ENCODE data around the gene CD300LD. TPM values are rescaled to one million over a fixed set of nuclear protein-coding genes. Genes with fewer than 3 reads are reported as not detected.

Gene CD300LD
- total and polyA plus RNA-seq, 10 donors = 0.06 to 1.4 TPM; not detected in 8

DNA sequence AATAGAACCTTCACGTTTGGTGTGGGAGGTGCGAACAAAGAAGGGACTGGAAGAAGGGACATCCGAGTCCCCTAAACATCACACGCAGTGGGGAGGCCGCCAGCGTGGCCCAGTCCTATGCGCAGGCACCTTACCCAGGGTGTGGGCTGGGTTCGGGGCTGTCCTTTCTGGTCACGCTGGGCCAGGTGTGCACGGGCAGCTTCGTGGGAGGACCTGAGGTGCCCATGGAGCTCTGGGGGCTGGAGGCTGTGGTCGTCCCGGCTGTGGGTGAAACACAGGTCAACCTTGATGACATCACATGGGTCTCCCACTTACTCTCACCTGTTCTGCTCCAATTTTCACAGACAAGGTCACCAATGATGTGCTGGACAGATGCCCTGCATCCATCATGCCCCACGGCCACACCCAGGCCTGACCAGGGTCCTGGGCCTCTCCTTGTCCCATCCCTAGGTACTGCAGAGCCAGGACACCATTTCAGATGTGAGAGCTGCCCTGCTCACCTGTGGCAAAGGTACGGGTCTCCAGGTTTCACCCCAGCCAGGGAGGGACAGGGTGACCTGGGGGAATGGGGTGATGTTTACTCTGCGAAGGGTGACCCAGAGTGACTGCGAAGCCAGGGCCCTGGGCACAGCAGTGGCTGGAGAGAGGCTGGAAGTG, 49.2 kb downstream of the CD300LD start:
- WGBS, 5 donors = 84 to 94% (median 90%) methylated on average over 12 to 17 of the region's 17 CpGs
- Histone ChIP-seq H3K27me3 (replicated peaks in 1 of 7) (no peaks in the 10 kb centered on the region), H3K27ac (no peak overlapping the region), H3K36me3 (peaks cover 0 to 7% (median 0%) of the 10 kb centered on the region in 6 donors), H3K4me3 (no peak overlapping the region), H3K4me1 (peaks cover 0 to 23% (median 2%) of the 10 kb centered on the region in 6 donors), H3K9me3 (no peaks in the 10 kb centered on the region)
- intact Hi-C loops (cut with DNase I; ENCODE audit: low total_unique reads) = no loop called here
- TF ChIP-seq CTCF (IDR thresholded peaks at IDR 0.05 in 8 of 11, conservative IDR thresholded peaks at IDR 0.05 in 3 of 11) = no peak
- TF ChIP-seq POLR2A (IDR thresholded peaks at IDR 0.05) = no peak
- no peak for TF ChIP-seq POLR2AphosphoS5 (IDR thresholded peaks at IDR 0.05)
- no peak for DNase-seq

DNA sequence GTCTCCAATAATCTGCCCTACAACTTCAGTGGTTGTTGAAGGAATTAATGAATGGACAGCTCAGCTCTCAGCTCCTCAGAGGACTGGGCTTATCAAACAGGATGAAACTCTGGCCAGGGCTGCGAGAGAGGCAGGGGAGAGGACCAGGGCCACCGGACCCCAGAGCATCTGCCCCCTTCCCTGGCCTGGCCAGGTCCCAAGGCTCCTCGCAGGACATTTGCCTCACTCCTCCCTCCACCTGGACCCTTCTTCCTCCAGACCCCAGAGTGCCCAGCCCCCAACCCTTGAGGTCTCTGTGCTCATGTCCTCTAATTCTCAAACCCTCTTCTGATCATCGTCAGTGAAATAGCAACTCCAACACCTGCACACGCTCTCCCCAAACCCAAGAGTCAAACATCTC, 49.9 kb downstream of the CD300LD start:
- TF ChIP-seq POLR2A (IDR thresholded peaks at IDR 0.05) (no peak), POLR2AphosphoS5 (IDR thresholded peaks at IDR 0.05) (no peak), CTCF (IDR thresholded peaks at IDR 0.05 in 8 of 11, conservative IDR thresholded peaks at IDR 0.05 in 3 of 11) (no peak)
- Histone ChIP-seq H3K27ac (no peak overlapping the region), H3K4me3 (no peak overlapping the region), H3K9me3 (no peaks in the 10 kb centered on the region), H3K4me1 (peaks cover 0 to 23% (median 0%) of the 10 kb centered on the region in 6 donors), H3K27me3 (replicated peaks in 1 of 7) (peaks cover 0 to 5% (median 0%) of the 10 kb centered on the region in 7 donors), H3K36me3 (peaks cover 0 to 7% (median 0%) of the 10 kb centered on the region in 6 donors)
- intact Hi-C loops (cut with DNase I; ENCODE audit: low total_unique reads) = no loop called here
- no peak for DNase-seq
- WGBS, 5 donors = 61 to 90% (median 89%) methylated on average over 5 of the region's 5 CpGs

DNA sequence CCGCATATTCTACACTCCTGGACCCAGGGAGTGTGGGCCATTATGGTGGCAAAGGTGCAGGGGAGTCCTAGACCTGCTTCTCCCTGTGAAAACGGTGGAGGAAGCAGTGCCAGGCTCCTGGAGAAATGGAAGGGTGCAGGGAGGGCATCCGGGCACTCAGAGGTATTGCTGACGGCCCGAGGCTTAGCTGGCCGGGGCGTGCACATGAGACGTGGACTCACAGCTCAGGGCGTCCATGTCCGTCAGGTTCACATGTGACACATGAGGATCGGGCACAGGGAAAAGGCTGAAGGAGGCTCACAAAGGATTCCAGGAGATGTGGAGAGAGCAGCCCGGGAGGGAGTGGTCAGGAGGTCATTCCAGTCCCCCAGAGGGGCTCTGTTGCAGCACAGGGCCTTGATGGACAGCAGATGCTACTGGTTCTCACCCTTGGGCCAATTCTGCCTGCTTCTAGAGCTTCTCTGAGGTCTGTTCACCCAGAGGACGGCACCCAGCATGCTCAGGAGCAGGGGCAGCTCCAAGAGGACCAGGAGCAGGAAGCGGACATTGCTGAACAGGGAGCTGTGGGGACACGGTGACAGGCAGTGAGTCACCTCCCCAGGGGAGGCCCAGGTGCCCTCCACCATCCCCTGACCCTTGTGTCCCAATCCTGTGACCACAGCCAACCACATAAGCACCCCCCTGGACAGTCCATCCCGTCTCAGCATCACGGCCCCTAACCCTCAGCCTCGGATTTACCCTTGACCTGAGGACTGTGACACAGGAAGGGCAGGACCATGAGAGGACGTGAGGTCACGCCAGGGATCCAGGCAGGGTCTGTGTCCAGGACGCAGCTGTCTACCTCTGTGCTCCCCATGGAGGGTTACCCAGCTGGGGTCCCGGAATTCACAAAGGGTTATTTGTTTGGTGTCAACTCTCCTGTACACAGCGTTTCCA, 50.6 kb downstream of the CD300LD start:
- Histone ChIP-seq H3K9me3 (no peaks in the 10 kb centered on the region), H3K27me3 (replicated peaks in 1 of 7) (peaks cover 0 to 8% (median 0%) of the 10 kb centered on the region in 7 donors), H3K36me3 (peaks cover 0 to 7% (median 0%) of the 10 kb centered on the region in 6 donors), H3K4me1 (peaks cover 0 to 22% (median 0%) of the 10 kb centered on the region in 6 donors), H3K4me3 (no peak overlapping the region), H3K27ac (no peak overlapping the region)
- 75 to 84% (median 75%) methylated on average over 20 to 23 of the region's 23 CpGs for WGBS, 5 donors
- intact Hi-C loops (cut with DNase I; ENCODE audit: low total_unique reads) = no loop called here
- TF ChIP-seq POLR2A (IDR thresholded peaks at IDR 0.05) = no peak
- TF ChIP-seq POLR2AphosphoS5 (IDR thresholded peaks at IDR 0.05) = no peak
- no peak for TF ChIP-seq CTCF (IDR thresholded peaks at IDR 0.05 in 8 of 11, conservative IDR thresholded peaks at IDR 0.05 in 3 of 11)
- DNase-seq = no peak

Data from spleen (tissue), 11 donors.